Gastroesophageal sphincter (tissue), 3 donors: ENCODE measurements around the gene PMFBP1.

ENCODE experiments used
- POLR2A ChIP-seq, 2 donors: fragments of 450-650 bp; IDR thresholded peaks; one replicate each; pipeline ENCODE4 v1.6.1; 2017; ENCODE audit warnings: antibody characterized with exemption in 2 of 2, mild to moderate bottlenecking in 2 of 2, moderate library complexity in 1 of 2
- POLR2AphosphoS5 ChIP-seq: sonication (generic); formaldehyde crosslinking; IDR thresholded peaks from one replicate; pipeline ENCODE4 v1.6.1; 2017; ENCODE audit warnings: antibody characterized with exemption
- TF ChIP-seq, protein P1 (sequence below), 4 experiments: fragments of 200-600 bp in 2 of 4; fragments of 450-650 bp in 2 of 4; sonication (generic) in 1 of 4; IDR thresholded peaks; one replicate each; pipeline ENCODE4 v1.5.1; 2017 to 2019; ENCODE audit warnings: antibody characterized with exemption in 4 of 4, mild to moderate bottlenecking in 2 of 4, moderate library complexity in 2 of 4

DNA sequence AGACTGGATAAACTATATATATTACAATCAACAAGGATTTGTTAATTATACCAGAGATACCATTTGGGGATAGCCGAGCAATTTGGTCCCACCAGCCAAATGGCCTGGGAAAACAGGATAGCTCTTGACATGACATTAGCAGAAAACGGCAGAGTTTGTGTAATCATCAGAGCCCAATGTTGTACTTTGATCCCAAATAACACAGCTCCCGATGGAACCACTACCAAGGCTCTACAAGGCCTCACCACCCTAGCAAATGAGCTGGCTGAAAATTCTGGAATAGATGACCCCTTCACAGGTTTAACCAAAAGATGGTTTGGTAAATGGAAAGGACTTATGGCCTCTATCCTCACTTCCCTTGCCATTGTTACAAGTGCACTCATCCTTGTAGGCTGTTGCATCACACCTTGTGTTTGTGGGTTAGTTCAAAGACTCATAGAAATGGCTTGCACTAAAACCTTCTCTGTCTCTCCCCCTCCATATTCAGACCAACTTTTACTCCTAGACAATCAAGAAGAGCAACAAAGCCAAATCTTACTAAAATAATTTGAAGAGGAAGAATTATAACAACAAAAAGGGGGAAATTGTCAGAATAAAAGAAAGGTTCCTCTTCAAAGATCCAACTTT lies 88.1 kb downstream of the PMFBP1 start:
- no peak for TF ChIP-seq POLR2A (IDR thresholded peaks at IDR 0.05)
- TF ChIP-seq, protein P1, sequence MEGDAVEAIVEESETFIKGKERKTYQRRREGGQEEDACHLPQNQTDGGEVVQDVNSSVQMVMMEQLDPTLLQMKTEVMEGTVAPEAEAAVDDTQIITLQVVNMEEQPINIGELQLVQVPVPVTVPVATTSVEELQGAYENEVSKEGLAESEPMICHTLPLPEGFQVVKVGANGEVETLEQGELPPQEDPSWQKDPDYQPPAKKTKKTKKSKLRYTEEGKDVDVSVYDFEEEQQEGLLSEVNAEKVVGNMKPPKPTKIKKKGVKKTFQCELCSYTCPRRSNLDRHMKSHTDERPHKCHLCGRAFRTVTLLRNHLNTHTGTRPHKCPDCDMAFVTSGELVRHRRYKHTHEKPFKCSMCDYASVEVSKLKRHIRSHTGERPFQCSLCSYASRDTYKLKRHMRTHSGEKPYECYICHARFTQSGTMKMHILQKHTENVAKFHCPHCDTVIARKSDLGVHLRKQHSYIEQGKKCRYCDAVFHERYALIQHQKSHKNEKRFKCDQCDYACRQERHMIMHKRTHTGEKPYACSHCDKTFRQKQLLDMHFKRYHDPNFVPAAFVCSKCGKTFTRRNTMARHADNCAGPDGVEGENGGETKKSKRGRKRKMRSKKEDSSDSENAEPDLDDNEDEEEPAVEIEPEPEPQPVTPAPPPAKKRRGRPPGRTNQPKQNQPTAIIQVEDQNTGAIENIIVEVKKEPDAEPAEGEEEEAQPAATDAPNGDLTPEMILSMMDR (IDR thresholded peaks at IDR 0.05): no peak
- TF ChIP-seq POLR2AphosphoS5: no peak
